DLD1 (cell line): ENCODE measurements around the gene ZMIZ1.

Source experiments
- in situ Hi-C: cut with HindIII; loops from 2 replicates; pipeline ENCODE4 v1.10.0; 2017; ENCODE audit warnings: low sequenced_read_pairs

Gene ZMIZ1

GRCh38 chr10:79184145-79184625 is 115.4 kb downstream of the ZMIZ1 start:
- in situ Hi-C loops = no loop called here

GRCh38 chr10:79184657-79185056 is 115.9 kb downstream of the ZMIZ1 start:
- in situ Hi-C loops = no loop called here

GRCh38 chr10:79185067-79185774 is 116.5 kb downstream of the ZMIZ1 start:
- in situ Hi-C loops = no loop called here

GRCh38 chr10:79185796-79186374 is 117.1 kb downstream of the ZMIZ1 start:
- in situ Hi-C loops = no loop called here

- in situ Hi-C loops = no loop called here
Observed at GRCh38 chr10:79186486-79187120, 117.8 kb downstream of the ZMIZ1 start.

GRCh38 chr10:79187121-79187940 is 118.6 kb downstream of the ZMIZ1 start:
- in situ Hi-C loops = no loop called here

- in situ Hi-C loops = no loop called here
Observed at GRCh38 chr10:79188154-79188965, 119.6 kb downstream of the ZMIZ1 start.

- in situ Hi-C loops = no loop called here
Observed at GRCh38 chr10:79189181-79189580, 120.4 kb downstream of the ZMIZ1 start.

GRCh38 chr10:79189853-79190435 is 121.2 kb downstream of the ZMIZ1 start:
- in situ Hi-C loops = no loop called here

- in situ Hi-C loops = no loop called here
Observed at GRCh38 chr10:79190740-79191261, 122.0 kb downstream of the ZMIZ1 start.

GRCh38 chr10:79191951-79192676 is 123.3 kb downstream of the ZMIZ1 start:
- in situ Hi-C loops = no loop called here

- in situ Hi-C loops = no loop called here
Observed at GRCh38 chr10:79192677-79193003, 123.9 kb downstream of the ZMIZ1 start.

GRCh38 chr10:79193694-79194382 is 125.1 kb downstream of the ZMIZ1 start:
- in situ Hi-C loops = no loop called here

- in situ Hi-C loops = no loop called here
Observed at GRCh38 chr10:79195091-79195923, 126.5 kb downstream of the ZMIZ1 start.

- in situ Hi-C loops = no loop called here
Observed at GRCh38 chr10:79196470-79197461, 128.0 kb downstream of the ZMIZ1 start.

GRCh38 chr10:79197558-79197957 is 128.8 kb downstream of the ZMIZ1 start:
- in situ Hi-C loops = no loop called here

- in situ Hi-C loops = no loop called here
Observed at GRCh38 chr10:79200346-79200745, 131.6 kb downstream of the ZMIZ1 start.
